ENCODE measurements around the gene SLX1A.
"Not testable (repeated sequence)": the region's sequence is repeated elsewhere in the genome, so short reads cannot be mapped to it uniquely, and the experiment has no call there.

Gene SLX1A

GRCh38 chr16:30163538-30163937, 30.1 kb upstream of the SLX1A start:
- Histone ChIP-seq H3K9me3 (ENCODE audit: control insufficient read depth in 5 of 5, low read length in 5 of 5) (no peaks in the 10 kb centered on the region), H3K4me1 (ENCODE audit: control insufficient read depth in 5 of 5, insufficient read depth in 5 of 5, low read length in 5 of 5) (peaks cover 0 to 7% (median 4%) of the 10 kb centered on the region in 5 donors), H3K9ac (ENCODE audit: low read length in 5 of 5) (no peak overlapping the region), H3K27me3 (ENCODE audit: control insufficient read depth in 5 of 5, insufficient read depth in 4 of 5, low read length in 5 of 5) (no peaks in the 10 kb centered on the region), H3K4me3 (ENCODE audit: low read depth in 1 of 5, low read length in 5 of 5) (no peak overlapping the region), H3K27ac (ENCODE audit: low read depth, low read length) (no peak overlapping the region), H3K36me3 (ENCODE audit: control insufficient read depth in 5 of 5, insufficient read depth in 5 of 5, low read length in 5 of 5) (no peaks in the 10 kb centered on the region)

DNA sequence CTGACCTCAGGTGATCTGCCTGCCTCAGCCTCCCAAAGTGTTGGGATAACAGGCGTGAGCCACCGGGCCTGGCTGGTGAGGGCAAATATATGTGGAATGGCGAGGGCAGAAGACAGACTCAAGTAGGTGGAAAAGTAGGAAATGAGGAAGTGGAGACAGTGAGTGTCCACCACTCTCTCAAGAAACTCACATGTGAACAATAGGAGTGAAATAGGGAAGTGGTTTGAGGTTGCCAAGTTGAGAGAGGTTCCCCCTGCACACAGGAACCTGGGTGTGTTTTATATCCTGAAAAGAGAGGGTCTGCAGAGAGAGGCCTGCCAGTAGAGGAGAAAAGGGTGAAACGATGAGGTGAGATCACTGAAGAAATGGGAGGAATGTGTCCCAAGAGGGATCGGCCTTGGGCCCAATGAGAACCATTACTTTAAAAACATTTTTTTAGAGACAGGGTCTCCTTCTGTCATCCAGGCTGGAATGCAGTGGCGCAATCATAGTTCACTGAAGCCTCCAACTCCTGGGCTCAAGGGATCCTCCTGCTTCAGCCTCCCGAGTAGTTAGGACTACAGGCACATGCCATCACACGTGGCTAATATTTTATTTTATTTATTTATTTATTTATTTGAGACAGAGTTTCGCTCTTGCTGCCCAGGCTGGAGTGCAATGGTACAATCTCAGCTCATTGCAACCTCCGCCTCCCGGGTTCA, 27.3 kb upstream of the SLX1A start:
- no peaks in the 10 kb centered on the region for H3K9me3 ChIP-seq (ENCODE audit: control insufficient read depth in 5 of 5, low read length in 5 of 5)
- H3K4me1 ChIP-seq (ENCODE audit: control insufficient read depth in 5 of 5, insufficient read depth in 5 of 5, low read length in 5 of 5) = peaks cover 0 to 6% (median 0%) of the 10 kb centered on the region in 5 donors
- H3K27me3 ChIP-seq (ENCODE audit: control insufficient read depth in 5 of 5, insufficient read depth in 4 of 5, low read length in 5 of 5) = no peaks in the 10 kb centered on the region
- no peak overlapping the region for H3K9ac ChIP-seq (ENCODE audit: low read length in 5 of 5)
- H3K4me3 ChIP-seq (ENCODE audit: low read depth in 1 of 5, low read length in 5 of 5) = no peak overlapping the region
- no peaks in the 10 kb centered on the region for H3K36me3 ChIP-seq (ENCODE audit: control insufficient read depth in 5 of 5, insufficient read depth in 5 of 5, low read length in 5 of 5)
- H3K27ac ChIP-seq (ENCODE audit: low read depth, low read length) = no peak overlapping the region

- H3K36me3 ChIP-seq (ENCODE audit: control insufficient read depth in 5 of 5, insufficient read depth in 5 of 5, low read length in 5 of 5); H3K4me1 ChIP-seq (ENCODE audit: control insufficient read depth in 5 of 5, insufficient read depth in 5 of 5, low read length in 5 of 5); H3K27ac ChIP-seq (ENCODE audit: low read depth, low read length); H3K4me3 ChIP-seq (ENCODE audit: low read depth in 1 of 5, low read length in 5 of 5); H3K27me3 ChIP-seq (ENCODE audit: control insufficient read depth in 5 of 5, insufficient read depth in 4 of 5, low read length in 5 of 5); H3K9ac ChIP-seq (ENCODE audit: low read length in 5 of 5); H3K9me3 ChIP-seq (ENCODE audit: control insufficient read depth in 5 of 5, low read length in 5 of 5): not testable (repeated sequence)
Observed at GRCh38 chr16:30168746-30169145, 24.9 kb upstream of the SLX1A start.

DNA sequence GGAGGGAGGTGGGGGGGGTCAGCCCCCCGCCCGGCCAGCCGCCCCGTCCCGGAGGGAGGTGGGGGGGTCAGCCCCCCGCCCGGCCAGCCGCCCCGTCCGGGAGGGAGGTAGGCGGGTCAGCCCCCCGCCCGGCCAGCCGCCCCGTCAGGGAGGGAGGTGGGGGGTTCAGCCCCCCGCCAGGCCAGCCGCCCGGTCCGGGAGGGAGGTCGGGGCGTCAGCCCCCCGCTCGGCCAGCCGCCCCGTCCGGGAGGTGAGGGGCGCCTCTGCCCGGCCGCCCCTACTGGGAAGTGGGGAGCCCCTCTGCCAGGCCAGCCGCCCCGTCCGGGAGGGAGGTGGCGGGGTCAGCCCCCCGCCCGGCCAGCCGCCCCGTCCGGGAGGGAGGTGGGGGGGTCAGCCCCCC, 24.3 kb upstream of the SLX1A start:
- not testable (repeated sequence) for H3K36me3 ChIP-seq (ENCODE audit: control insufficient read depth in 5 of 5, insufficient read depth in 5 of 5, low read length in 5 of 5); H3K27ac ChIP-seq (ENCODE audit: low read depth, low read length); H3K27me3 ChIP-seq (ENCODE audit: control insufficient read depth in 5 of 5, insufficient read depth in 4 of 5, low read length in 5 of 5); H3K4me3 ChIP-seq (ENCODE audit: low read depth in 1 of 5, low read length in 5 of 5); H3K9ac ChIP-seq (ENCODE audit: low read length in 5 of 5); H3K9me3 ChIP-seq (ENCODE audit: control insufficient read depth in 5 of 5, low read length in 5 of 5); H3K4me1 ChIP-seq (ENCODE audit: control insufficient read depth in 5 of 5, insufficient read depth in 5 of 5, low read length in 5 of 5)

- H3K9ac ChIP-seq (ENCODE audit: low read length in 5 of 5); H3K27me3 ChIP-seq (ENCODE audit: control insufficient read depth in 5 of 5, insufficient read depth in 4 of 5, low read length in 5 of 5); H3K4me3 ChIP-seq (ENCODE audit: low read depth in 1 of 5, low read length in 5 of 5); H3K4me1 ChIP-seq (ENCODE audit: control insufficient read depth in 5 of 5, insufficient read depth in 5 of 5, low read length in 5 of 5); H3K9me3 ChIP-seq (ENCODE audit: control insufficient read depth in 5 of 5, low read length in 5 of 5); H3K36me3 ChIP-seq (ENCODE audit: control insufficient read depth in 5 of 5, insufficient read depth in 5 of 5, low read length in 5 of 5); H3K27ac ChIP-seq (ENCODE audit: low read depth, low read length): not testable (repeated sequence)
Observed at GRCh38 chr16:30170145-30170544, 23.5 kb upstream of the SLX1A start.

- H3K36me3 ChIP-seq (ENCODE audit: control insufficient read depth in 5 of 5, insufficient read depth in 5 of 5, low read length in 5 of 5) = no peaks in the 10 kb centered on the region
- H3K9me3 ChIP-seq (ENCODE audit: control insufficient read depth in 5 of 5, low read length in 5 of 5) = no peaks in the 10 kb centered on the region
- H3K27ac ChIP-seq (ENCODE audit: low read depth, low read length) = no peak overlapping the region
- H3K4me1 ChIP-seq (ENCODE audit: control insufficient read depth in 5 of 5, insufficient read depth in 5 of 5, low read length in 5 of 5) = no peaks in the 10 kb centered on the region
- no peak overlapping the region for H3K4me3 ChIP-seq (ENCODE audit: low read depth in 1 of 5, low read length in 5 of 5)
- no peak overlapping the region for H3K9ac ChIP-seq (ENCODE audit: low read length in 5 of 5)
- H3K27me3 ChIP-seq (ENCODE audit: control insufficient read depth in 5 of 5, insufficient read depth in 4 of 5, low read length in 5 of 5) = no peaks in the 10 kb centered on the region
Observed at GRCh38 chr16:30173054-30173453, 20.6 kb upstream of the SLX1A start.

DNA sequence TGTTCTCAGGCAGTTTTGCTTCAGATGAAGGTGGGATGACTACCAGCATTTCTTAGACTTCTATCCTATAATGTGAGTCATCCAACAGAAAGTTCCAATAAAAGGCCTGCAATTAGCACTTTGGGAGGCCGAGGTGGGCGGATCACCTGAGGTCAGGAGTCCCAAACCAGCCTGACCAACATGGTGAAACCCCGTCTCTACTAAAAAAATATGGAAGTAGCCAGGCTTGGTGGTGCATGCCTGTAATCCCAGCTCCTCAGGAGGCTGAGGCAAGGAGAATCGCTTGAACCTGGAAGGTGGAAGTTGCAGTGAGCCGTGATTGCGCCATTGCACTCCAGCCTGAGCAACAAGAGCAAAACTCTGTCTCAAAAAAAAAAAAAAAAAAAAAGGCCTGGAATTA, 16.8 kb upstream of the SLX1A start:
- H3K36me3 ChIP-seq (ENCODE audit: control insufficient read depth in 5 of 5, insufficient read depth in 5 of 5, low read length in 5 of 5); H3K4me1 ChIP-seq (ENCODE audit: control insufficient read depth in 5 of 5, insufficient read depth in 5 of 5, low read length in 5 of 5); H3K4me3 ChIP-seq (ENCODE audit: low read depth in 1 of 5, low read length in 5 of 5); H3K9ac ChIP-seq (ENCODE audit: low read length in 5 of 5); H3K9me3 ChIP-seq (ENCODE audit: control insufficient read depth in 5 of 5, low read length in 5 of 5); H3K27me3 ChIP-seq (ENCODE audit: control insufficient read depth in 5 of 5, insufficient read depth in 4 of 5, low read length in 5 of 5); H3K27ac ChIP-seq (ENCODE audit: low read depth, low read length): not testable (repeated sequence)

- Histone ChIP-seq H3K4me1 (ENCODE audit: control insufficient read depth in 5 of 5, insufficient read depth in 5 of 5, low read length in 5 of 5) (peaks cover 0 to 13% (median 11%) of the 10 kb centered on the region in 5 donors), H3K27ac (ENCODE audit: low read depth, low read length) (no peak overlapping the region), H3K27me3 (ENCODE audit: control insufficient read depth in 5 of 5, insufficient read depth in 4 of 5, low read length in 5 of 5) (no peaks in the 10 kb centered on the region), H3K4me3 (ENCODE audit: low read depth in 1 of 5, low read length in 5 of 5) (no peak overlapping the region), H3K9me3 (ENCODE audit: control insufficient read depth in 5 of 5, low read length in 5 of 5) (no peaks in the 10 kb centered on the region), H3K9ac (ENCODE audit: low read length in 5 of 5) (no peak overlapping the region), H3K36me3 (ENCODE audit: control insufficient read depth in 5 of 5, insufficient read depth in 5 of 5, low read length in 5 of 5) (no peaks in the 10 kb centered on the region)
Observed at GRCh38 chr16:30179195-30179594, 14.5 kb upstream of the SLX1A start.

DNA sequence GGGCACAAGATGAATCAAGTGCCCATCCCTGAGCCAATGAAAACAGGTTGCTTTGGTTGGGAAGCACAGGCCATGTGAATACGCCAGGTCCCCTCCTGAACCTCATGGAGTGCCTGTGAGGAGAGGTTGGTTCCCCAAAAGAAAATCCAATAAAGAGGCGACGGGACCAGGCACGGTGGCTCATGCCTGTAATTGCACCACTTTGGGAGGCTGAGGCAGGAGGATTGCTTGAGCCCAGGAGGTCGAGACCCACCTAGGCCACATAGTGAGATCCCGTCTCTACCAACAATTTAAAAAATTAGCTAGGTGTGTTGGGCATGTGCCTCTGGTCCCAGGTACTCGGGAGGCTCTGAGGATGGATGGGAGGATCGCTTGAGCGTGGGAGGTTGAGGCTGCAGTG, 13.7 kb upstream of the SLX1A start:
- Histone ChIP-seq H3K4me1 (ENCODE audit: control insufficient read depth in 5 of 5, insufficient read depth in 5 of 5, low read length in 5 of 5) (peaks cover 0 to 21% (median 15%) of the 10 kb centered on the region in 5 donors), H3K4me3 (ENCODE audit: low read depth in 1 of 5, low read length in 5 of 5) (no peak overlapping the region), H3K27me3 (ENCODE audit: control insufficient read depth in 5 of 5, insufficient read depth in 4 of 5, low read length in 5 of 5) (no peaks in the 10 kb centered on the region), H3K9me3 (ENCODE audit: control insufficient read depth in 5 of 5, low read length in 5 of 5) (no peaks in the 10 kb centered on the region), H3K27ac (ENCODE audit: low read depth, low read length) (no peak overlapping the region), H3K9ac (ENCODE audit: low read length in 5 of 5) (no peak overlapping the region), H3K36me3 (ENCODE audit: control insufficient read depth in 5 of 5, insufficient read depth in 5 of 5, low read length in 5 of 5) (no peaks in the 10 kb centered on the region)

GRCh38 chr16:30180741-30181140, 12.9 kb upstream of the SLX1A start:
- Histone ChIP-seq H3K27me3 (ENCODE audit: control insufficient read depth in 5 of 5, insufficient read depth in 4 of 5, low read length in 5 of 5) (no peaks in the 10 kb centered on the region), H3K27ac (ENCODE audit: low read depth, low read length) (no peak overlapping the region), H3K4me1 (ENCODE audit: control insufficient read depth in 5 of 5, insufficient read depth in 5 of 5, low read length in 5 of 5) (peaks cover 0 to 29% (median 17%) of the 10 kb centered on the region in 5 donors), H3K9ac (ENCODE audit: low read length in 5 of 5) (no peak overlapping the region), H3K36me3 (ENCODE audit: control insufficient read depth in 5 of 5, insufficient read depth in 5 of 5, low read length in 5 of 5) (no peaks in the 10 kb centered on the region), H3K4me3 (ENCODE audit: low read depth in 1 of 5, low read length in 5 of 5) (no peak overlapping the region), H3K9me3 (ENCODE audit: control insufficient read depth in 5 of 5, low read length in 5 of 5) (no peaks in the 10 kb centered on the region)
